Mesenchymal stem cell (in vitro differentiated cells and primary cell): ENCODE results near the gene NPHP4.

Experiments used
- DNase-seq: peaks from one replicate; pipeline ENCODE4 v3.0.0-alpha.2; 2013
- H2AFZ ChIP-seq: one replicate; pipeline ENCODE4 v1.6.1; 2013; ENCODE audit warnings: low read depth, mild to moderate bottlenecking, control low read depth, inconsistent platforms, low read length, moderate library complexity
- H2AK5ac ChIP-seq: 2 replicates; pipeline ENCODE4 v1.6.1; 2013; ENCODE audit warnings: low read length, moderate library complexity, mild to moderate bottlenecking, inconsistent platforms; ENCODE audit not compliant: severe bottlenecking
- H2BK120ac ChIP-seq: one replicate; pipeline ENCODE4 v1.6.1; 2013; ENCODE audit warnings: low read depth, mild to moderate bottlenecking, inconsistent platforms, low read length, moderate library complexity
- H2BK12ac ChIP-seq, 2 experiments: one replicate each; pipeline ENCODE4 v1.6.1; 2013; ENCODE audit warnings: inconsistent platforms in 2 of 2, low read length in 2 of 2, mild to moderate bottlenecking in 2 of 2, moderate library complexity in 2 of 2, control low read depth in 1 of 2
- H2BK15ac ChIP-seq: one replicate; pipeline ENCODE4 v1.6.1; 2013; ENCODE audit warnings: mild to moderate bottlenecking, low read depth, inconsistent platforms; ENCODE audit not compliant: poor library complexity, severe bottlenecking
- H2BK5ac ChIP-seq: 2 replicates; pipeline ENCODE4 v1.6.1; 2013; ENCODE audit warnings: low read depth, mild to moderate bottlenecking, low read length, control low read depth, inconsistent platforms; ENCODE audit not compliant: poor library complexity, severe bottlenecking
- H3K14ac ChIP-seq, 2 experiments: one replicate each; pipeline ENCODE4 v1.6.1; 2013; ENCODE audit warnings: inconsistent platforms in 2 of 2, low read length in 2 of 2, control low read depth in 1 of 2, mild to moderate bottlenecking in 1 of 2, moderate library complexity in 1 of 2
- H3K18ac ChIP-seq, 2 experiments: one replicate each; pipeline ENCODE4 v1.6.1; 2013; ENCODE audit warnings: inconsistent platforms in 2 of 2, low read length in 2 of 2, control low read depth in 1 of 2, low read depth in 1 of 2, mild to moderate bottlenecking in 1 of 2
- H3K23ac ChIP-seq, 2 experiments: one replicate each; pipeline ENCODE4 v1.6.1; 2013; ENCODE audit warnings: inconsistent platforms in 2 of 2, low read length in 2 of 2, mild to moderate bottlenecking in 2 of 2, moderate library complexity in 2 of 2, control low read depth in 1 of 2
- H3K27ac ChIP-seq: 2 replicates; pipeline ENCODE4 v1.5.1; 2013; ENCODE audit warnings: mild to moderate bottlenecking, moderate library complexity, low read length, control low read depth, inconsistent platforms; ENCODE audit not compliant: poor library complexity, severe bottlenecking
- H3K27me3 ChIP-seq, 2 experiments: 2 replicates each; pipeline versions ENCODE4 v1.6.1 to v1.7.0; 2013; ENCODE audit warnings: low read length in 2 of 2, mild to moderate bottlenecking in 2 of 2, moderate library complexity in 2 of 2, control low read depth in 1 of 2, inconsistent platforms in 1 of 2; ENCODE audit not compliant: control insufficient read depth in 1 of 2, insufficient read depth in 1 of 2
- H3K36me3 ChIP-seq, 2 experiments: 2 replicates each; pipeline versions ENCODE4 v1.6.1 to v1.7.0; 2013; ENCODE audit warnings: low read length in 2 of 2, control low read depth in 1 of 2, inconsistent platforms in 1 of 2, low read depth in 1 of 2, mild to moderate bottlenecking in 1 of 2; ENCODE audit not compliant: insufficient read depth in 2 of 2, control insufficient read depth in 1 of 2
- H3K4ac ChIP-seq, 2 experiments: one replicate each; pipeline ENCODE4 v1.6.1; 2013; ENCODE audit warnings: inconsistent platforms in 2 of 2, low read length in 2 of 2, mild to moderate bottlenecking in 2 of 2, moderate library complexity in 2 of 2, control low read depth in 1 of 2, low read depth in 1 of 2
- H3K4me1 ChIP-seq: 2 replicates; pipeline ENCODE4 v1.6.1; 2013; ENCODE audit warnings: low read depth, low read length, control low read depth; ENCODE audit not compliant: control insufficient read depth, insufficient read depth
- H3K4me2 ChIP-seq: 2 replicates; pipeline ENCODE4 v1.6.1; 2013; ENCODE audit warnings: low read length, mild to moderate bottlenecking, inconsistent platforms; ENCODE audit not compliant: poor library complexity, severe bottlenecking
- H3K4me3 ChIP-seq, 2 experiments: 2 replicates each; pipeline versions ENCODE4 v1.5.1 to v1.7.0; 2013; ENCODE audit warnings: low read length in 2 of 2, mild to moderate bottlenecking in 2 of 2, control low read depth in 1 of 2, low read depth in 1 of 2; ENCODE audit not compliant: insufficient read depth in 1 of 2
- H3K79me1 ChIP-seq: replicated peaks from 2 replicates; pipeline ENCODE4 v1.6.1; 2013; ENCODE audit warnings: mild to moderate bottlenecking, control low read depth, low read length, inconsistent platforms; ENCODE audit not compliant: poor library complexity, severe bottlenecking
- H3K9ac ChIP-seq: 2 replicates; pipeline ENCODE4 v1.7.0; 2013; ENCODE audit warnings: mild to moderate bottlenecking, low read length, moderate library complexity
- H3K9me3 ChIP-seq: 2 replicates; pipeline ENCODE4 v1.7.0; 2013; ENCODE audit warnings: mild to moderate bottlenecking, low read length; ENCODE audit not compliant: control insufficient read depth
- H4K8ac ChIP-seq: one replicate; pipeline ENCODE4 v1.6.1; 2013; ENCODE audit warnings: inconsistent platforms, mild to moderate bottlenecking, low read length, moderate library complexity
- H4K91ac ChIP-seq: one replicate; pipeline ENCODE4 v1.6.1; 2013; ENCODE audit warnings: mild to moderate bottlenecking, low read length, inconsistent platforms
- WGBS: methylation state at CpG from one replicate; pipeline ENCODE4 v1.1.7; 2013; ENCODE audit warnings: mixed read lengths; 5-methylcytosine and 5-hydroxymethylcytosine counted together

NPHP4 gene

GRCh38 chr1:5982276-5982675 lies 9.9 kb downstream of the NPHP4 start:
- Histone ChIP-seq H3K79me1 (peaks cover 11% of the 10 kb centered on the region), H4K8ac (no peak overlapping the region), H3K9me3 (no peaks in the 10 kb centered on the region), H2AFZ (no peak overlapping the region), H3K4me1 (peaks cover 10% of the 10 kb centered on the region), H2AK5ac (no peak overlapping the region), H2BK12ac (no peak overlapping the region), H4K91ac (no peak overlapping the region), H3K23ac (no peak overlapping the region), H3K4me3 (no peak overlapping the region), H3K27ac (no peak overlapping the region), H3K4me2 (no peak overlapping the region), H3K14ac (no peak overlapping the region), H3K36me3 (peaks cover 10 to 13% of the 10 kb centered on the region in 2 experiments), H2BK120ac (no peak overlapping the region), H3K27me3 (no peaks in the 10 kb centered on the region), H3K9ac (no peak overlapping the region), H2BK5ac (no peak overlapping the region), H2BK15ac (no peak overlapping the region), H3K4ac (no peak overlapping the region), H3K18ac (no peak overlapping the region)
- WGBS = 100% methylated on average over 2 of the region's 4 CpGs
- no peak for DNase-seq

DNA sequence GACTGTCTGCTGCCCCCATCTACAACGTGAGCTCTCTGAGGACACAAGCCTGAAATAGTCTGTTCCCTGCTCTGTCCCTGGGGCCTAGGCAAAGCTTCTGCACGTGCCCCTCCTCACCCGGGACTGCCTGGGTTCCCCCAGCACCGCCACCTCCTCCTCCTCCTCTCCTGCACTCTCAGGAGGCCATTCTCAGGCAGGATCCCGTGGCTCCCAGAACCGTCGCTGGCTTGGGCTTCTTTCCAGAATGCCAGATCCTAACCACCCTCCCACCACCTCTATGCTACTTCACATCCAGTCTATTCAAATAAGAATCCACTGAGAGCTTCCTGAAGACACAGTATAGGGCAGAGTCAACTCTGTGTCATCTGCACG lies 11.2 kb downstream of the NPHP4 start:
- no peak overlapping the region for H4K91ac ChIP-seq
- H3K79me1 ChIP-seq = peaks cover 2% of the 10 kb centered on the region
- H3K27me3 ChIP-seq = no peaks in the 10 kb centered on the region
- peaks cover 10% of the 10 kb centered on the region for H3K4me1 ChIP-seq
- no peak overlapping the region for H2AK5ac ChIP-seq
- no peak overlapping the region for H2BK5ac ChIP-seq
- no peak overlapping the region for H3K4me3 ChIP-seq
- no peak overlapping the region for H2BK120ac ChIP-seq
- H3K4ac ChIP-seq = no peak overlapping the region
- no peak overlapping the region for H3K4me2 ChIP-seq
- H3K9me3 ChIP-seq = no peaks in the 10 kb centered on the region
- no peak overlapping the region for H3K27ac ChIP-seq
- no peak overlapping the region for H3K23ac ChIP-seq
- H3K9ac ChIP-seq = no peak overlapping the region
- H3K36me3 ChIP-seq = peaks cover 20 to 21% of the 10 kb centered on the region in 2 experiments
- peak overlapping the region in 1 of 2 experiments; percentile 49 for H2BK12ac ChIP-seq
- no peak overlapping the region for H2AFZ ChIP-seq
- H2BK15ac ChIP-seq = no peak overlapping the region
- peak overlapping the region; percentile 2 to 73 for H3K18ac ChIP-seq
- 57% methylated on average over 8 of the region's 8 CpGs for WGBS
- peak overlapping the region; percentile 86 for H4K8ac ChIP-seq
- no peak overlapping the region for H3K14ac ChIP-seq
- DNase-seq = no peak

- Histone ChIP-seq H3K36me3 (peaks cover 24 to 27% of the 10 kb centered on the region in 2 experiments), H2AFZ (no peak overlapping the region), H2BK120ac (no peak overlapping the region), H4K91ac (peak overlapping the region; percentile 70), H3K9ac (peak overlapping the region; percentile 61), H3K9me3 (no peaks in the 10 kb centered on the region), H2BK5ac (no peak overlapping the region), H3K14ac (no peak overlapping the region), H2BK15ac (no peak overlapping the region), H4K8ac (peak overlapping the region; percentile 86), H3K23ac (peak overlapping the region in 1 of 2 experiments; percentile 62), H3K27ac (no peak overlapping the region), H3K79me1 (no peaks in the 10 kb centered on the region), H3K4ac (peak overlapping the region in 1 of 2 experiments; percentile 28), H3K18ac (peak overlapping the region; percentile 2 to 73), H3K4me1 (peaks cover 10% of the 10 kb centered on the region), H2AK5ac (no peak overlapping the region), H2BK12ac (peak overlapping the region in 1 of 2 experiments; percentile 49), H3K4me2 (no peak overlapping the region), H3K27me3 (no peaks in the 10 kb centered on the region), H3K4me3 (peak overlapping the region in 1 of 2 experiments; percentile 1)
- WGBS = 32% methylated on average over 18 of the region's 20 CpGs
- peak; percentile 69 for DNase-seq
These were observed 11.8 kb downstream of the NPHP4 start for GRCh38 chr1:5980314-5981008.

DNA sequence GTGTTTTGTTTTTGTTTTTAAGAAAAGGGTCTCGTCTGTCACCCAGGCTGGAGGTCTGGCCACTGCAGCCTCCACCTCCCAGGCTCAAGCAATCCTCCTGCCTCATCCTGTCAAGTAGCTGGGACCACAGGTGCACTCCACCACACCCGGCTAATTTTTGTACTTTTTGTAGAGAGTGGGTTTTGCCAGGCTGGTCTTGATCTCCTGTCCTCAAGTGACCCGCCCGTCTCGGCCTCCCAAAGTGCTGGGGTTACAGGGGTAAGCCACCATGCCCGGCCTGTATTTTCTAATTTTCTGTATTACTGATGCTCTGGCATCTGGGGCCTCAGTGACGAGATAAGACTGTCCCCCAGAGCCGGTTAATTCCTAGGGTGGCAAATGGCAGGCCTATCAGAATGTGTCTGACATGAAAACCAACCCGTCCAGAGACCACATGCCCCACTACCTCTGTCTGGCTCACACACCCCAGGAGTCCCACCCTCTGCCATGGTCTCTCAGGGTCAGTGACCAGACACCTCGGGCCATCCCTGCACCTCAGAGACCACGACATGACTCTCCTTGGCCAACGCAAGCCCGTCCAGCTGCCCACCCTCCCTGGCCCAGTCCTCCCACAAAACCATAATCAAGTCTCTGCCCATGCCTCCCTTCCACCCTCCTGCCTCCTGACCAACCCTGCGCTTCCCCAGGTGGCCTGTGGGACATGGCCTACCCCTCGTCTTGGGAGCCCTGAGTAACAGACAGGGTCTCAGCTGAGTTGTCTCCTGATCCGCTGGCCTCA lies 12.5 kb downstream of the NPHP4 start:
- peaks cover 10% of the 10 kb centered on the region for H3K4me1 ChIP-seq
- H2BK120ac ChIP-seq = no peak overlapping the region
- no peaks in the 10 kb centered on the region for H3K27me3 ChIP-seq
- H3K79me1 ChIP-seq = peaks cover 2% of the 10 kb centered on the region
- WGBS = 93% methylated on average over 15 of the region's 16 CpGs
- no peak overlapping the region for H3K4ac ChIP-seq
- H3K4me2 ChIP-seq = no peak overlapping the region
- no peak overlapping the region for H3K18ac ChIP-seq
- peak overlapping the region in 1 of 2 experiments; percentile 62 for H3K23ac ChIP-seq
- no peaks in the 10 kb centered on the region for H3K9me3 ChIP-seq
- no peak overlapping the region for H3K4me3 ChIP-seq
- H3K9ac ChIP-seq = peak overlapping the region; percentile 61
- no peak for DNase-seq
- H4K91ac ChIP-seq = no peak overlapping the region
- H2AK5ac ChIP-seq = no peak overlapping the region
- no peak overlapping the region for H2AFZ ChIP-seq
- peak overlapping the region in 1 of 2 experiments; percentile 6 for H2BK12ac ChIP-seq
- no peak overlapping the region for H3K27ac ChIP-seq
- no peak overlapping the region for H2BK15ac ChIP-seq
- H4K8ac ChIP-seq = peak overlapping the region; percentile 57
- peak overlapping the region in 1 of 2 experiments; percentile 45 for H3K14ac ChIP-seq
- no peak overlapping the region for H2BK5ac ChIP-seq
- H3K36me3 ChIP-seq = peaks cover 19 to 21% of the 10 kb centered on the region in 2 experiments
